SU-DHL-6 (cell line): ENCODE data around the gene LRP2.

ENCODE experiments used
- CTCF ChIP-seq: fragments of 200-600 bp; sonication (generic); IDR thresholded peaks from one replicate; pipeline ENCODE4 v1.5.1; 2017; ENCODE audit warnings: antibody characterized with exemption, mild to moderate bottlenecking, low read length, moderate library complexity; ENCODE audit not compliant: insufficient read depth, poor library complexity, severe bottlenecking
- EZH2phosphoT487 ChIP-seq: fragments of 200-600 bp; sonication (generic), shearing (Covaris generic); conservative IDR thresholded peaks from 2 replicates; pipeline ENCODE4 v1.6.1; 2018; ENCODE audit warnings: mild to moderate bottlenecking, antibody characterized with exemption, low read length, moderate library complexity, mixed read lengths

- TF ChIP-seq CTCF (no peak), EZH2phosphoT487 (no peak)
These were observed 68.2 kb downstream of the LRP2 start for GRCh38 chr2:169294001-169294675.
